Neural progenitor cell (in vitro differentiated cells): ENCODE results near the gene PIP5KL1.

Experiments used
- CTCF ChIP-seq: fragments of 200-600 bp; sonication (generic); IDR thresholded peaks from 2 replicates; pipeline ENCODE4 v1.5.1; 2017; ENCODE audit warnings: antibody characterized with exemption, mild to moderate bottlenecking
- EZH2 ChIP-seq: fragments of 200-600 bp; sonication (generic); IDR thresholded peaks from 2 replicates; pipeline ENCODE4 v1.6.1; 2017; ENCODE audit warnings: antibody characterized with exemption, mild to moderate bottlenecking, moderate library complexity
- EZH2phosphoT487 ChIP-seq: fragments of 200-600 bp; sonication (generic); IDR thresholded peaks from 2 replicates; pipeline ENCODE4 v1.6.1; 2017; ENCODE audit warnings: antibody characterized with exemption

- no peak for TF ChIP-seq CTCF
- no peak for TF ChIP-seq EZH2phosphoT487
- TF ChIP-seq EZH2: no peak
These were observed 42.8 kb downstream of the PIP5KL1 start for GRCh38 chr9:127887792-127888191.
